Vagina (tissue), 2 donors: Measurements from ENCODE around the gene TMPRSS11B. TPM values are rescaled to one million over a fixed set of nuclear protein-coding genes. Genes with fewer than 3 reads are reported as not detected.

Experiments
- DNase-seq, 2 donors: peaks; one replicate each; pipeline ENCODE4 v3.0.0-alpha.2; 2017; ENCODE audit errors: extremely low spot score in 2 of 2
- H3K27ac ChIP-seq: fragments of 200-600 bp; sonication (generic); one replicate; pipeline ENCODE4 v1.5.1; 2019
- H3K27me3 ChIP-seq: fragments of 200-600 bp; sonication (generic); one replicate; pipeline ENCODE4 v1.5.1; 2019
- H3K36me3 ChIP-seq, 2 donors: fragments of 200-600 bp; sonication (generic); one replicate each; pipeline ENCODE4 v1.5.1; 2017 to 2019
- H3K4me1 ChIP-seq: fragments of 200-600 bp; sonication (generic); one replicate; pipeline ENCODE4 v1.5.1; 2019
- H3K4me3 ChIP-seq, 2 donors: fragments of 200-600 bp; sonication (generic); 1 replicate in 1 of 2; 2 replicates in 1 of 2; pipeline ENCODE4 v1.5.1; 2016 to 2019
- H3K9me3 ChIP-seq: fragments of 200-600 bp; sonication (generic); one replicate; pipeline ENCODE4 v1.5.1; 2019
- CTCF ChIP-seq, 3 experiments: fragments of 450-650 bp in 2 of 3; fragments of 200-600 bp in 1 of 3; sonication (generic) in 1 of 3; IDR thresholded peaks; one replicate each; pipeline ENCODE4 v1.5.1; 2017 to 2019; ENCODE audit warnings: antibody characterized with exemption in 3 of 3, mild to moderate bottlenecking in 2 of 3, moderate library complexity in 2 of 3
- POLR2A ChIP-seq, 2 donors: fragments of 450-650 bp; IDR thresholded peaks; one replicate each; pipeline ENCODE4 v1.6.1; 2017; ENCODE audit warnings: antibody characterized with exemption in 2 of 2, mild to moderate bottlenecking in 2 of 2, moderate library complexity in 2 of 2
- POLR2AphosphoS5 ChIP-seq, 2 donors: sonication (generic); formaldehyde crosslinking; IDR thresholded peaks; one replicate each; pipeline ENCODE4 v1.9.0; 2017; ENCODE audit warnings: antibody characterized with exemption in 2 of 2, mild to moderate bottlenecking in 2 of 2, low read depth in 1 of 2; ENCODE audit not compliant: insufficient read depth in 1 of 2
- intact Hi-C: fragments of 100-400 bp; cut with DNase I; formaldehyde crosslinking; loops from one replicate; pipeline ENCODE4 v1.15.1; 2023
- total RNA-seq: library from RNA; depleted of rRNA; stranded (reverse); fragments of >200 nt; gene quantifications from one replicate; pipeline ENCODE4 v1.2.3, GENCODE V29; 2016

TMPRSS11B gene
- total RNA-seq, 1 donor from 2014 or later, result 40.8 TPM

- Histone ChIP-seq H3K27me3 (no peaks in the 10 kb centered on the region), H3K27ac (no peak overlapping the region), H3K9me3 (no peaks in the 10 kb centered on the region), H3K4me1 (peaks cover 4% of the 10 kb centered on the region), H3K36me3 (no peaks in the 10 kb centered on the region), H3K4me3 (no peak overlapping the region)
- intact Hi-C loops, result no loop called here
- no peak for DNase-seq
- TF ChIP-seq POLR2A (IDR thresholded peaks at IDR 0.05) (no peak), POLR2AphosphoS5 (IDR thresholded peaks at IDR 0.05; ENCODE audit: insufficient read depth in 1 of 2, low read depth in 1 of 2) (no peak), CTCF (IDR thresholded peaks at IDR 0.05) (no peak)
Observed at GRCh38 chr4:68184923-68185322, 60.6 kb downstream of the TMPRSS11B start.

GRCh38 chr4:68183417-68183816 is 62.1 kb downstream of the TMPRSS11B start:
- H3K27me3 ChIP-seq, result no peaks in the 10 kb centered on the region
- no peak overlapping the region for H3K27ac ChIP-seq
- intact Hi-C loops, result no loop called here
- no peaks in the 10 kb centered on the region for H3K9me3 ChIP-seq
- peaks cover 4% of the 10 kb centered on the region for H3K4me1 ChIP-seq
- TF ChIP-seq POLR2AphosphoS5 (IDR thresholded peaks at IDR 0.05; ENCODE audit: insufficient read depth in 1 of 2, low read depth in 1 of 2) (no peak), CTCF (IDR thresholded peaks at IDR 0.05) (no peak), POLR2A (IDR thresholded peaks at IDR 0.05) (no peak)
- no peak overlapping the region for H3K4me3 ChIP-seq
- no peaks in the 10 kb centered on the region for H3K36me3 ChIP-seq
- no peak for DNase-seq

GRCh38 chr4:68182382-68182820 is 63.1 kb downstream of the TMPRSS11B start:
- Histone ChIP-seq H3K4me3 (no peak overlapping the region), H3K9me3 (no peaks in the 10 kb centered on the region), H3K36me3 (no peaks in the 10 kb centered on the region), H3K4me1 (peaks cover 4% of the 10 kb centered on the region), H3K27me3 (no peaks in the 10 kb centered on the region), H3K27ac (no peak overlapping the region)
- no peak for DNase-seq
- intact Hi-C loops, result no loop called here
- no peak for TF ChIP-seq POLR2A (IDR thresholded peaks at IDR 0.05)
- no peak for TF ChIP-seq POLR2AphosphoS5 (IDR thresholded peaks at IDR 0.05; ENCODE audit: insufficient read depth in 1 of 2, low read depth in 1 of 2)
- TF ChIP-seq CTCF (IDR thresholded peaks at IDR 0.05), result no peak

GRCh38 chr4:68180849-68181526 is 64.5 kb downstream of the TMPRSS11B start:
- no peaks in the 10 kb centered on the region for H3K9me3 ChIP-seq
- no peak for DNase-seq
- H3K4me3 ChIP-seq, result no peak overlapping the region
- H3K27me3 ChIP-seq, result no peaks in the 10 kb centered on the region
- no peaks in the 10 kb centered on the region for H3K36me3 ChIP-seq
- TF ChIP-seq CTCF (IDR thresholded peaks at IDR 0.05) (no peak), POLR2A (IDR thresholded peaks at IDR 0.05) (no peak), POLR2AphosphoS5 (IDR thresholded peaks at IDR 0.05; ENCODE audit: insufficient read depth in 1 of 2, low read depth in 1 of 2) (no peak)
- H3K27ac ChIP-seq, result no peak overlapping the region
- H3K4me1 ChIP-seq, result peaks cover 4% of the 10 kb centered on the region
- intact Hi-C loops, result no loop called here

DNA sequence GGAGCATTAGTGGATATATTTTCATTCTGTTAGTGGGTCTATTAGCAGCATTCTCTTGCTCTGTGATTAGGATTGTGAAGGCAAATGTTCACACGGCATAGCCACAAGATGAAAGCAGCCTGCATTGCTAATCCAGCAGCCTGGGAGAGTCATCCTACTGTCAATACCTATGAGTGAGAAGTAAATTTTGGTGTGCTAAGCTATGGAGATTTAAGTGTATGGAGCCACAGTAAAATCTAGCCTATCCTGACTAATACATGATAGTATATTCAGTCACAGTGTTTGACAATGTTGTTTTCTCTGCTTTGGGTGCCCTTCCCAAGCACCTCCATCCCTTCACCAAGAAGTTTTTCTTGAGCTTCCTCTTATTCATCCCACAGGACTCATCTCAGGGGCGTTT is 68.6 kb downstream of the TMPRSS11B start:
- TF ChIP-seq POLR2A (IDR thresholded peaks at IDR 0.05) (no peak), CTCF (IDR thresholded peaks at IDR 0.05) (no peak), POLR2AphosphoS5 (IDR thresholded peaks at IDR 0.05; ENCODE audit: insufficient read depth in 1 of 2, low read depth in 1 of 2) (no peak)
- intact Hi-C loops, result no loop called here
- DNase-seq, result no peak
- H3K4me1 ChIP-seq, result peaks cover 4% of the 10 kb centered on the region
- H3K9me3 ChIP-seq, result no peaks in the 10 kb centered on the region
- no peak overlapping the region for H3K4me3 ChIP-seq
- no peaks in the 10 kb centered on the region for H3K27me3 ChIP-seq
- no peaks in the 10 kb centered on the region for H3K36me3 ChIP-seq
- no peak overlapping the region for H3K27ac ChIP-seq
